MM.1S (cell line): Measurements from ENCODE around the gene CISD3.

ENCODE experiments used
- DNase-seq: peaks from one replicate; pipeline ENCODE4 v3.0.0-alpha.2; 2015
- H2AFZ ChIP-seq: fragments of 300-600 bp; sonication (generic); 2 replicates; pipeline ENCODE4 v1.6.0; 2016; ENCODE audit warnings: antibody characterized with exemption, low read length
- H3F3A ChIP-seq: fragments of 300-600 bp; sonication (generic); 2 replicates; pipeline ENCODE4 v1.6.1; 2016; ENCODE audit warnings: mild to moderate bottlenecking, antibody characterized with exemption, low read length, moderate library complexity, mixed read lengths; ENCODE audit not compliant: insufficient read depth
- H3K27ac ChIP-seq: fragments of 300-600 bp; sonication (generic); 2 replicates; pipeline ENCODE4 v1.5.1; 2016; ENCODE audit warnings: mild to moderate bottlenecking, low read length
- H3K27me3 ChIP-seq: fragments of 300-600 bp; sonication (generic); replicated peaks from 2 replicates; pipeline ENCODE4 v1.6.0; 2016; ENCODE audit warnings: low read length; ENCODE audit not compliant: insufficient read depth
- H3K36me3 ChIP-seq: fragments of 300-600 bp; sonication (generic); replicated peaks from 2 replicates; pipeline ENCODE4 v1.6.1; 2016; ENCODE audit warnings: mild to moderate bottlenecking, low read length, mixed read lengths; ENCODE audit not compliant: insufficient read depth
- H3K4me1 ChIP-seq: fragments of 300-600 bp; sonication (generic); 2 replicates; pipeline ENCODE4 v1.6.1; 2016; ENCODE audit warnings: low read length, mixed read lengths
- H3K4me2 ChIP-seq: fragments of 300-600 bp; sonication (generic); 2 replicates; pipeline ENCODE4 v1.6.0; 2016; ENCODE audit warnings: low read depth, low read length
- H3K4me3 ChIP-seq: fragments of 300-600 bp; sonication (generic); 2 replicates; pipeline ENCODE4 v1.5.1; 2016; ENCODE audit warnings: low read length, mixed read lengths
- H3K79me2 ChIP-seq: fragments of 300-600 bp; sonication (generic); 2 replicates; pipeline ENCODE4 v1.6.1; 2016; ENCODE audit warnings: mixed run types, low read length, mixed read lengths
- H3K9ac ChIP-seq: fragments of 300-600 bp; sonication (generic); 2 replicates; pipeline ENCODE4 v1.6.1; 2016; ENCODE audit warnings: low read length, mixed read lengths
- H3K9me2 ChIP-seq: fragments of 300-600 bp; sonication (generic); replicated peaks from 2 replicates; pipeline ENCODE4 v1.6.1; 2016; ENCODE audit warnings: mild to moderate bottlenecking, low read length, mixed read lengths; ENCODE audit not compliant: insufficient read depth
- H3K9me3 ChIP-seq: fragments of 300-600 bp; sonication (generic); replicated peaks from 2 replicates; pipeline ENCODE4 v1.6.1; 2016; ENCODE audit warnings: mild to moderate bottlenecking, low read length, mixed read lengths; ENCODE audit not compliant: insufficient read depth
- H4K20me1 ChIP-seq: fragments of 300-600 bp; sonication (generic); 2 replicates; pipeline ENCODE4 v1.6.1; 2016; ENCODE audit warnings: mild to moderate bottlenecking, low read length, moderate library complexity, mixed read lengths; ENCODE audit not compliant: insufficient read depth
- EZH2 ChIP-seq: fragments of 300-600 bp; sonication (generic); optimal IDR thresholded peaks from 2 replicates; pipeline ENCODE3; 2017; ENCODE audit warnings: low read depth, mild to moderate bottlenecking, antibody characterized with exemption, low read length, mixed read lengths
- EZH2phosphoT487 ChIP-seq: fragments of 300-600 bp; sonication (generic); IDR thresholded peaks from 2 replicates; pipeline ENCODE4 v1.6.1; 2018; ENCODE audit warnings: antibody characterized with exemption, low read length
- TF ChIP-seq, protein P1 (sequence below): fragments of 300-600 bp; sonication (generic); IDR thresholded peaks from 2 replicates; pipeline ENCODE4 v1.5.1; 2016; ENCODE audit warnings: antibody characterized with exemption, low read length, mixed read lengths

CISD3 gene, protein sequence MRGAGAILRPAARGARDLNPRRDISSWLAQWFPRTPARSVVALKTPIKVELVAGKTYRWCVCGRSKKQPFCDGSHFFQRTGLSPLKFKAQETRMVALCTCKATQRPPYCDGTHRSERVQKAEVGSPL

DNA sequence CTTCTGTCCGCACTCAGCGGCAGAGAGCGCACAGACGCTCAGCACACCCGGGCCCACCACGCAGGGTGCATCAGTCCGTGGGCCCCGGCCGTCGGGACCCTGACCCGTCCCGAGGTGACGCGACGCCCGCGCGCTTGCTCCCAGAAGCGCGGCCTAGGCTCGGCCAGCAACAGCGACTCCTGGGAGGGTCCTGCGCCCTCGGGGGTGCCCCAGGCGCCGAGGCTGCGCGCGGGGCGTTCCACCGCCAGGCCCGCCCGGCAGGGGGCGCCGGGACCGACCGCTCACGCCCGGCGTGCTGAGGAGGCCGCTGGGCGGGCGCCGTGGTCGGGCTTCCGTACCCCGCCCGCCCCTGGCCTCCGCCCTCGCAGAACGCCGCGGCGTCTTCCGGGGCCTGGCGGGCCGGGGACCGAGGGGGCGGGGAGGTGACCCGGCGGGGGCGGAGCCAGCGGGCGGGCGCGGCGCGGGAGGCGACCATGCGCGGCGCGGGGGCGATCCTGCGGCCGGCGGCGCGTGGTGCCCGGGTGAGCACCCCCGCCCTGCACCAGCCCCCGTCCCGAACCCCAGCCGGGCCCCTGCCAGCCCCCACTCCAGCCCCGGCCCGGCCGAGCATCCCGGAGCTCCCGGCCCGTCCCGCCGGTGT lies at the start of gene CISD3:
CISD3 (plus strand) TSS at position 456 of the 640 bp plus-strand sequence; CDS start at position 474, 18 bp downstream.
- H2AFZ ChIP-seq = peak within 1 kb of the TSS; percentile 86
- TF ChIP-seq EZH2 = no peak
- TF ChIP-seq, protein P1, sequence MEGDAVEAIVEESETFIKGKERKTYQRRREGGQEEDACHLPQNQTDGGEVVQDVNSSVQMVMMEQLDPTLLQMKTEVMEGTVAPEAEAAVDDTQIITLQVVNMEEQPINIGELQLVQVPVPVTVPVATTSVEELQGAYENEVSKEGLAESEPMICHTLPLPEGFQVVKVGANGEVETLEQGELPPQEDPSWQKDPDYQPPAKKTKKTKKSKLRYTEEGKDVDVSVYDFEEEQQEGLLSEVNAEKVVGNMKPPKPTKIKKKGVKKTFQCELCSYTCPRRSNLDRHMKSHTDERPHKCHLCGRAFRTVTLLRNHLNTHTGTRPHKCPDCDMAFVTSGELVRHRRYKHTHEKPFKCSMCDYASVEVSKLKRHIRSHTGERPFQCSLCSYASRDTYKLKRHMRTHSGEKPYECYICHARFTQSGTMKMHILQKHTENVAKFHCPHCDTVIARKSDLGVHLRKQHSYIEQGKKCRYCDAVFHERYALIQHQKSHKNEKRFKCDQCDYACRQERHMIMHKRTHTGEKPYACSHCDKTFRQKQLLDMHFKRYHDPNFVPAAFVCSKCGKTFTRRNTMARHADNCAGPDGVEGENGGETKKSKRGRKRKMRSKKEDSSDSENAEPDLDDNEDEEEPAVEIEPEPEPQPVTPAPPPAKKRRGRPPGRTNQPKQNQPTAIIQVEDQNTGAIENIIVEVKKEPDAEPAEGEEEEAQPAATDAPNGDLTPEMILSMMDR = peak; percentile 44
- H3K79me2 ChIP-seq = peaks cover 14% of the 10 kb centered on the region
- peak; percentile 94 for DNase-seq
- H3K4me3 ChIP-seq = peak within 1 kb of the TSS; percentile 82
- H3K9ac ChIP-seq = peak within 1 kb of the TSS; percentile 68
- H3K27ac ChIP-seq = 0 out of 2 replicates have a peak within 1 kb of the TSS, but pooled peaks have one; percentile 10
- no peaks in the 10 kb centered on the region for H4K20me1 ChIP-seq
- no peaks in the 10 kb centered on the region for H3K36me3 ChIP-seq
- H3K27me3 ChIP-seq = no peaks in the 10 kb centered on the region
- H3K9me2 ChIP-seq = no peaks in the 10 kb centered on the region
- peak within 1 kb of the TSS; percentile 87 for H3K4me2 ChIP-seq
- H3F3A ChIP-seq = peaks cover 19% of the 10 kb centered on the region
- 0 out of 2 replicates have a peak, but pooled peaks cover 4% of the 10 kb centered on the region for H3K4me1 ChIP-seq
- no peaks in the 10 kb centered on the region for H3K9me3 ChIP-seq

DNA sequence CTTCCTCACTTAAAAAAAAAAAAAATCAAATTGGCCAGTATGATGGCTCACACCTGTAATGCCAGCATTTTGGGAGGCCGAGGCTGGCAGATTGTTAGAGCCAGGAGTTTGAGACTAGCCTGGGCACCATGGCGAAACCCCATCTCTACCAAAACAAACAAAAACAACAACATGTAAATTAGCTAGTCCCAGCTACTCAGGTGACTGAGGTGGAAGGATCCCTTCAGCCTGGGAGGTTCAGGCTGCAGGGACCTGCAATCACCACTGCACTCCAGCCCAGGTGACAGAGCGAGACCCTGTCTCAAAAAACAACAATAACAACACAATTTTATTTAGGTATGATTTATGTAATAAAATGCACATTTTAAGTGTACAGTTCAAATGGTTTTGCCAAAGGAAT lies 49.0 kb upstream of the CISD3 start:
- Histone ChIP-seq H4K20me1 (no peaks in the 10 kb centered on the region), H3K9me3 (no peaks in the 10 kb centered on the region), H3K27me3 (no peaks in the 10 kb centered on the region), H3K9me2 (no peaks in the 10 kb centered on the region), H3K9ac (no peak overlapping the region), H3F3A (0 out of 2 replicates have a peak, but pooled peaks cover 1% of the 10 kb centered on the region), H3K36me3 (no peaks in the 10 kb centered on the region), H3K79me2 (no peaks in the 10 kb centered on the region), H2AFZ (no peak overlapping the region), H3K4me1 (peaks cover 6% of the 10 kb centered on the region), H3K27ac (no peak overlapping the region), H3K4me3 (no peak overlapping the region), H3K4me2 (no peak overlapping the region)
- DNase-seq = no peak
- TF ChIP-seq EZH2phosphoT487 (no peak), EZH2 (no peak)
- TF ChIP-seq, protein P1 = no peak

DNA sequence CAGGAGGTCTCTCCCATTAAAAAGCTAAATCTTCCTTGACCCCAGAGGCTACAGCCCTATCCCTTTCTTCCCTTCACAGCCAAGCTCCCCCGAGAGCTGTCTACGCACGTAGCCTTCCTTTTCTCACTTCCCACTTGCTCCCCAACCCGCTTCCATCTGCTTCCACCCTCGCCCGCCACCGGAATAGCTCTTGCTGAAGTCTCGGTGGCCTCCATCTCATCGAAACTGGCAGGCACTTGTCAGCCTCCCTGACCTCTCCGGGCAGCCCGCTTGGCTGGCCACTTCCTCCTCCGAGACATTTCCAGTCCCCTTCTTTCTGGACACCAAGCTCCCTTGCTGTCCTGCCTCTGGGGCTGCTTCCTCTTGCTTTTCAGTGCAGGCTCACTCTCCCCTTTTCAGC lies 44.6 kb upstream of the CISD3 start:
- H3K9me2 ChIP-seq = no peaks in the 10 kb centered on the region
- H3K79me2 ChIP-seq = no peaks in the 10 kb centered on the region
- TF ChIP-seq, protein P1 = no peak
- TF ChIP-seq EZH2phosphoT487 = no peak
- no peak for TF ChIP-seq EZH2
- no peak overlapping the region for H2AFZ ChIP-seq
- no peak for DNase-seq
- no peaks in the 10 kb centered on the region for H3F3A ChIP-seq
- H3K4me2 ChIP-seq = no peak overlapping the region
- no peaks in the 10 kb centered on the region for H4K20me1 ChIP-seq
- no peaks in the 10 kb centered on the region for H3K9me3 ChIP-seq
- H3K9ac ChIP-seq = no peak overlapping the region
- H3K27me3 ChIP-seq = no peaks in the 10 kb centered on the region
- H3K4me3 ChIP-seq = no peak overlapping the region
- H3K36me3 ChIP-seq = no peaks in the 10 kb centered on the region
- no peak overlapping the region for H3K27ac ChIP-seq
- no peaks in the 10 kb centered on the region for H3K4me1 ChIP-seq
